Measurements from ENCODE around the gene GDPD3. TPM values are rescaled to one million over a fixed set of nuclear protein-coding genes. Genes with fewer than 3 reads are reported as not detected.

GDPD3 gene
- total and polyA plus RNA-seq, 2 of the 13 experiments (the other 11 are each of a cell fraction or from before 2014, with no cell fraction given), result 18.7 to 20.6 TPM

DNA sequence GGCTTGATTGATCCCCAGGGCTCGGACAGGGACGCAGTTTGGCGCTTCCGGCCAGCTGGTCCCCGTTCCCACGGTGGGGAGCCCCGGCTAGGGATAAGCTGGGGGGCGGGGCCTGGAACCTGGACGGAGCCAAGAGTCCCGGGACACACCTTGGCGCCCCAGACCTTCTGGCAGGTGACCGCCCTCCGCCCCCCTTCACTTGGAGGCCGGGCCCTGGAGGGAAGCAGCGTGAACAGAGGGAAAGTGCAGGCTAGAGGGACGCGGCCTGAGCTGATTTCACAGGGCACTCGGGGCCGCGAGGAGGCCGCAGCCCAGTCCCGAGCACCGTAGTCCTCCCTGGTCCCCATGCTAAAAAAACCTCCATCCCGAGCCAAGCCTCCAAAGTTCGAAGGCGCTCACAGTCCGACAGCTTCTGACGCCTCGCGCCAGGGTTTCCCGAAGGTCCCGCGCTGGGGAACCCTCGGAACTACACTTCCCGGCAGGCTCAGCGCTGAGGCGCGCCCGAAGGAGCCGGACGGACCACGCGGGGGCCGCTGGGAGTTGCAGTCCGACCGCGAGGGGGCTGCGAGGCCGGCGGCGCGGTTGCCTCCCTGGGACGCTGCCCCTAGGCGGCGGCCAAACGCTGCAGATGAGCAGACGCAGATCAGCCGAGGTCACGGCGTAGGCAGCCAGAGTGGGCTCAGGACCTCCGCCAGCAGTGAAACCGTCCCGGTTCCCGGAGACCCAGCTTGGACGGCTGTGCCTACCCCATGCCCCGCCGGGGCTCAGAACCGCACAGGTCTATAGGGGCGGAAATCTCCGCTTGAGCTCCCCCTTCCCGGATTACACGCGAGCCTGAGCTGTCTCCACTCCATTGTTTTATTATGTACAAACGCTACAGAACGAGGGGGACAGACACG is 21.6 kb downstream of the GDPD3 start, which contains the start of gene TBX6 (continued):
- TF ChIP-seq, protein P1, sequence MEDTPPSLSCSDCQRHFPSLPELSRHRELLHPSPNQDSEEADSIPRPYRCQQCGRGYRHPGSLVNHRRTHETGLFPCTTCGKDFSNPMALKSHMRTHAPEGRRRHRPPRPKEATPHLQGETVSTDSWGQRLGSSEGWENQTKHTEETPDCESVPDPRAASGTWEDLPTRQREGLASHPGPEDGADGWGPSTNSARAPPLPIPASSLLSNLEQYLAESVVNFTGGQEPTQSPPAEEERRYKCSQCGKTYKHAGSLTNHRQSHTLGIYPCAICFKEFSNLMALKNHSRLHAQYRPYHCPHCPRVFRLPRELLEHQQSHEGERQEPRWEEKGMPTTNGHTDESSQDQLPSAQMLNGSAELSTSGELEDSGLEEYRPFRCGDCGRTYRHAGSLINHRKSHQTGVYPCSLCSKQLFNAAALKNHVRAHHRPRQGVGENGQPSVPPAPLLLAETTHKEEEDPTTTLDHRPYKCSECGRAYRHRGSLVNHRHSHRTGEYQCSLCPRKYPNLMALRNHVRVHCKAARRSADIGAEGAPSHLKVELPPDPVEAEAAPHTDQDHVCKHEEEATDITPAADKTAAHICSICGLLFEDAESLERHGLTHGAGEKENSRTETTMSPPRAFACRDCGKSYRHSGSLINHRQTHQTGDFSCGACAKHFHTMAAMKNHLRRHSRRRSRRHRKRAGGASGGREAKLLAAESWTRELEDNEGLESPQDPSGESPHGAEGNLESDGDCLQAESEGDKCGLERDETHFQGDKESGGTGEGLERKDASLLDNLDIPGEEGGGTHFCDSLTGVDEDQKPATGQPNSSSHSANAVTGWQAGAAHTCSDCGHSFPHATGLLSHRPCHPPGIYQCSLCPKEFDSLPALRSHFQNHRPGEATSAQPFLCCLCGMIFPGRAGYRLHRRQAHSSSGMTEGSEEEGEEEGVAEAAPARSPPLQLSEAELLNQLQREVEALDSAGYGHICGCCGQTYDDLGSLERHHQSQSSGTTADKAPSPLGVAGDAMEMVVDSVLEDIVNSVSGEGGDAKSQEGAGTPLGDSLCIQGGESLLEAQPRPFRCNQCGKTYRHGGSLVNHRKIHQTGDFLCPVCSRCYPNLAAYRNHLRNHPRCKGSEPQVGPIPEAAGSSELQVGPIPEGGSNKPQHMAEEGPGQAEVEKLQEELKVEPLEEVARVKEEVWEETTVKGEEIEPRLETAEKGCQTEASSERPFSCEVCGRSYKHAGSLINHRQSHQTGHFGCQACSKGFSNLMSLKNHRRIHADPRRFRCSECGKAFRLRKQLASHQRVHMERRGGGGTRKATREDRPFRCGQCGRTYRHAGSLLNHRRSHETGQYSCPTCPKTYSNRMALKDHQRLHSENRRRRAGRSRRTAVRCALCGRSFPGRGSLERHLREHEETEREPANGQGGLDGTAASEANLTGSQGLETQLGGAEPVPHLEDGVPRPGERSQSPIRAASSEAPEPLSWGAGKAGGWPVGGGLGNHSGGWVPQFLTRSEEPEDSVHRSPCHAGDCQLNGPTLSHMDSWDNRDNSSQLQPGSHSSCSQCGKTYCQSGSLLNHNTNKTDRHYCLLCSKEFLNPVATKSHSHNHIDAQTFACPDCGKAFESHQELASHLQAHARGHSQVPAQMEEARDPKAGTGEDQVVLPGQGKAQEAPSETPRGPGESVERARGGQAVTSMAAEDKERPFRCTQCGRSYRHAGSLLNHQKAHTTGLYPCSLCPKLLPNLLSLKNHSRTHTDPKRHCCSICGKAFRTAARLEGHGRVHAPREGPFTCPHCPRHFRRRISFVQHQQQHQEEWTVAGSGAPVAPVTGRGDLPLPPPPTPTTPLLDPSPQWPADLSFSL (CRISPR knock-in tag; IDR thresholded peaks at IDR 0.05), result no peak
- peak; percentile 37; the same call in 1 of the 2 replicates for TF ChIP-seq ZNF891 (CRISPR knock-in tag; IDR thresholded peaks at IDR 0.05)
- peak; percentile 88 for TF ChIP-seq TBX2 (CRISPR knock-in tag; IDR thresholded peaks at IDR 0.05; ENCODE audit: borderline replicate concordance)
- TF ChIP-seq ZNF382 (CRISPR knock-in tag; IDR thresholded peaks at IDR 0.05; ENCODE audit: borderline replicate concordance), result no peak
- TF ChIP-seq HOXA3 (CRISPR knock-in tag; IDR thresholded peaks at IDR 0.05), result peak; percentile 88
- TF ChIP-seq ZNF616 (CRISPR knock-in tag; IDR thresholded peaks at IDR 0.05; ENCODE audit: low read depth), result no peak; the same call in 1 of the 2 replicates
- TF ChIP-seq KMT2B (CRISPR knock-in tag; IDR thresholded peaks at IDR 0.05), result peak; percentile 49; the same call in 1 of the 2 replicates
- TF ChIP-seq CHD2 (IDR thresholded peaks at IDR 0.05; ENCODE audit: low read depth, low read length), result peak; percentile 54; the same call in 1 of the 2 replicates
- TF ChIP-seq PHB2 (IDR thresholded peaks at IDR 0.05; ENCODE audit: partially characterized antibody), result no peak
- no peak for TF ChIP-seq ZNF282 (IDR thresholded peaks at IDR 0.05; ENCODE audit: partially characterized antibody)
- no peak for TF ChIP-seq ZNF672 (CRISPR knock-in tag; IDR thresholded peaks at IDR 0.05)
- TF ChIP-seq, protein P2, sequence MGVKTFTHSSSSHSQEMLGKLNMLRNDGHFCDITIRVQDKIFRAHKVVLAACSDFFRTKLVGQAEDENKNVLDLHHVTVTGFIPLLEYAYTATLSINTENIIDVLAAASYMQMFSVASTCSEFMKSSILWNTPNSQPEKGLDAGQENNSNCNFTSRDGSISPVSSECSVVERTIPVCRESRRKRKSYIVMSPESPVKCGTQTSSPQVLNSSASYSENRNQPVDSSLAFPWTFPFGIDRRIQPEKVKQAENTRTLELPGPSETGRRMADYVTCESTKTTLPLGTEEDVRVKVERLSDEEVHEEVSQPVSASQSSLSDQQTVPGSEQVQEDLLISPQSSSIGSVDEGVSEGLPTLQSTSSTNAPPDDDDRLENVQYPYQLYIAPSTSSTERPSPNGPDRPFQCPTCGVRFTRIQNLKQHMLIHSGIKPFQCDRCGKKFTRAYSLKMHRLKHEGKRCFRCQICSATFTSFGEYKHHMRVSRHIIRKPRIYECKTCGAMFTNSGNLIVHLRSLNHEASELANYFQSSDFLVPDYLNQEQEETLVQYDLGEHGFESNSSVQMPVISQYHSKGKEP (CRISPR knock-in tag; IDR thresholded peaks at IDR 0.05), result no peak
- TF ChIP-seq, protein P3, sequence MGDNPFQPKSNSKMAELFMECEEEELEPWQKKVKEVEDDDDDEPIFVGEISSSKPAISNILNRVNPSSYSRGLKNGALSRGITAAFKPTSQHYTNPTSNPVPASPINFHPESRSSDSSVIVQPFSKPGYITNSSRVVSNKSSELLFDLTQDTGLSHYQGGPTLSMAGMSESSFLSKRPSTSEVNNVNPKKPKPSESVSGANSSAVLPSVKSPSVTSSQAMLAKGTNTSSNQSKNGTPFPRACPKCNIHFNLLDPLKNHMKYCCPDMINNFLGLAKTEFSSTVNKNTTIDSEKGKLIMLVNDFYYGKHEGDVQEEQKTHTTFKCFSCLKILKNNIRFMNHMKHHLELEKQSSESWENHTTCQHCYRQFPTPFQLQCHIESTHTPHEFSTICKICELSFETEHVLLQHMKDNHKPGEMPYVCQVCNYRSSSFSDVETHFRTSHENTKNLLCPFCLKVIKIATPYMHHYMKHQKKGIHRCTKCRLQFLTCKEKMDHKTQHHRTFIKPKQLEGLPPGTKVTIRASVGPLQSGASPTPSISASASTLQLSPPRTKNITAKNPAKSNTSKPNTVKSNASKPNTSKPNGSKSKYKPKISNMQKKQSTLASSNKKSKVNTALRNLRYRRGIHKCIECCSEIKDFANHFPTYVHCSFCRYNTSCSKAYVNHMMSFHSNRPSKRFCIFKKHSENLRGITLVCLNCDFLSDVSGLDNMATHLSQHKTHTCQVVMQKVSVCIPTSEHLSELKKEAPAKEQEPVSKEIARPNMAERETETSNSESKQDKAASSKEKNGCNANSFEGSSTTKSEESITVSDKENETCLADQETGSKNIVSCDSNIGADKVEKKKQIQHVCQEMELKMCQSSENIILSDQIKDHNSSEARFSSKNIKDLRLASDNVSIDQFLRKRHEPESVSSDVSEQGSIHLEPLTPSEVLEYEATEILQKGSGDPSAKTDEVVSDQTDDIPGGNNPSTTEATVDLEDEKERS (CRISPR knock-in tag; IDR thresholded peaks at IDR 0.05), result 0 out of 2 replicates have a peak, but pooled peaks have one; percentile 56
- no peak for TF ChIP-seq PCBP1 (IDR thresholded peaks at IDR 0.05; ENCODE audit: borderline replicate concordance, low read depth, low read length)

Measured in HepG2 (cell line).